ENCODE data around the gene COPRS.
"Not testable (repeated sequence)": the region's sequence is repeated elsewhere in the genome, so short reads cannot be mapped to it uniquely, and the experiment has no call there.

Gene COPRS

DNA sequence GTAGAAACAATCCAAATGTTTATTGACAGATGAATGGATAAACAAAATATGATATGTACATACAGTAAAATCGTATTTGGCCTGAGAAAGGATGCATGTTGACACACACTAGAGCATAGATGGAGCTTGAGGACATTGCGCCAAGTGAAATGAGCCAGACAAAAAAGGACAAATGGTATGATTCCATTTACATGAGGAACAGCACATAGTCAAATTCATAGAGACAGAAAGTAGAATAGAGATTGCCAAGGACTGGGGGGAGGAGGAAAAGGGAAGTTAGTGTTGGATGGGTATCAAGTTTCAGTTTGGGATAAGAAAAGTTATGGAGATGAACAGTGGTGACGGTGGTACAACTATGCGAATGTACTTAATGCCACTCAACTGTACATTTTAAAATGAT lies 47.9 kb downstream of the COPRS start:
- no peak for ATAC-seq
- TF ChIP-seq ISL1 (CRISPR knock-in tag; IDR thresholded peaks at IDR 0.05): no peak
- TF ChIP-seq ZNF70 (CRISPR knock-in tag; IDR thresholded peaks at IDR 0.05): no peak
- TF ChIP-seq BACH2 (CRISPR knock-in tag; IDR thresholded peaks at IDR 0.05; ENCODE audit: borderline replicate concordance): no peak
- no peak for TF ChIP-seq ZFP30 (CRISPR knock-in tag; IDR thresholded peaks at IDR 0.05)

DNA sequence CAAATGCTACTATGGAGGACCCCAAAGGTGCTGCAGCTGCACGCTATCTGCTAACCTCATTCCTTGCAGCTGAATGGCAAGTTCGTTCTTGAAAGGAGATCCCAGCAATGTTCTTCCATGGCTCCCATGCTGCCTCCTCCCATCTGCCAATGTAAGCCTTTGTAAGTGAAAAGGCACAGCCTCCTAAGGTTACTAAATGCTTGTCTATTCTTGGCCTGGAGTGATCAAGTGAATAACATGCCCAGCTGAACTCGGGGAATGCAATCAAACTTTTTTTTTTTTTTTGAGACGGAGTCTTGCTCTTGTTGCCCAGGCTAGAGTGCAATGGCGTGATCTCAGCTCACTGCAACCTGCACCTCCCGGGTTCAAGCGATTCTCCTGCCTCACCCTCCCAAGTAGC lies 49.2 kb downstream of the COPRS start:
- not testable (repeated sequence) for ATAC-seq

DNA sequence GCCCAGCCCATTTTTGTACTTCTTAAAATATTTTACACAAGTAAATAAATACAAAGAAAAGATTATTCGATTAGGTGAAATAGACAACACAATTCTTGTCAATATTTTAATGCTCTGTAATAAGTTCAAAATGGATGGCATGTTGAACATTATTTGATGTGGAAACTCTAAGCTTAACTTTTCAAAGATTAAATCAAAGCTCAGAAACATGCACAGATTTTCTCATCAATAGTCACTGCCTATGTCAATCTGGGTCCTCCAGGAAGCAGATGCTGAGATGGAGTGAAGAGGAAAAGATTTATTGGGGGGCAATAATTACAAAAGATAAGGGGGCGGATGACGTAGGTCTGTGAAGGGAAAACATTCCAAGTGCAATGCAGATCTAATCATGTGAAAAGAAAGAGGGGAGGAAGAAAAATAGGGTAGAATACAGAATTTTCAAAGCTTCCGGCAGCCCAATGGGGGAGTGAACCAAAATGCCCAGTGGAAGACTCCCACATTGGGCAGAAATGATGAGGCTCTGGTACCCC lies 50.5 kb downstream of the COPRS start:
- ATAC-seq: no peak
- no peak for TF ChIP-seq ZFP30 (CRISPR knock-in tag; IDR thresholded peaks at IDR 0.05)
- TF ChIP-seq, protein P1, sequence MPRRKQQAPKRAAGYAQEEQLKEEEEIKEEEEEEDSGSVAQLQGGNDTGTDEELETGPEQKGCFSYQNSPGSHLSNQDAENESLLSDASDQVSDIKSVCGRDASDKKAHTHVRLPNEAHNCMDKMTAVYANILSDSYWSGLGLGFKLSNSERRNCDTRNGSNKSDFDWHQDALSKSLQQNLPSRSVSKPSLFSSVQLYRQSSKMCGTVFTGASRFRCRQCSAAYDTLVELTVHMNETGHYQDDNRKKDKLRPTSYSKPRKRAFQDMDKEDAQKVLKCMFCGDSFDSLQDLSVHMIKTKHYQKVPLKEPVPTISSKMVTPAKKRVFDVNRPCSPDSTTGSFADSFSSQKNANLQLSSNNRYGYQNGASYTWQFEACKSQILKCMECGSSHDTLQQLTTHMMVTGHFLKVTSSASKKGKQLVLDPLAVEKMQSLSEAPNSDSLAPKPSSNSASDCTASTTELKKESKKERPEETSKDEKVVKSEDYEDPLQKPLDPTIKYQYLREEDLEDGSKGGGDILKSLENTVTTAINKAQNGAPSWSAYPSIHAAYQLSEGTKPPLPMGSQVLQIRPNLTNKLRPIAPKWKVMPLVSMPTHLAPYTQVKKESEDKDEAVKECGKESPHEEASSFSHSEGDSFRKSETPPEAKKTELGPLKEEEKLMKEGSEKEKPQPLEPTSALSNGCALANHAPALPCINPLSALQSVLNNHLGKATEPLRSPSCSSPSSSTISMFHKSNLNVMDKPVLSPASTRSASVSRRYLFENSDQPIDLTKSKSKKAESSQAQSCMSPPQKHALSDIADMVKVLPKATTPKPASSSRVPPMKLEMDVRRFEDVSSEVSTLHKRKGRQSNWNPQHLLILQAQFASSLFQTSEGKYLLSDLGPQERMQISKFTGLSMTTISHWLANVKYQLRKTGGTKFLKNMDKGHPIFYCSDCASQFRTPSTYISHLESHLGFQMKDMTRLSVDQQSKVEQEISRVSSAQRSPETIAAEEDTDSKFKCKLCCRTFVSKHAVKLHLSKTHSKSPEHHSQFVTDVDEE (CRISPR knock-in tag; IDR thresholded peaks at IDR 0.05): no peak
- TF ChIP-seq, protein P2, sequence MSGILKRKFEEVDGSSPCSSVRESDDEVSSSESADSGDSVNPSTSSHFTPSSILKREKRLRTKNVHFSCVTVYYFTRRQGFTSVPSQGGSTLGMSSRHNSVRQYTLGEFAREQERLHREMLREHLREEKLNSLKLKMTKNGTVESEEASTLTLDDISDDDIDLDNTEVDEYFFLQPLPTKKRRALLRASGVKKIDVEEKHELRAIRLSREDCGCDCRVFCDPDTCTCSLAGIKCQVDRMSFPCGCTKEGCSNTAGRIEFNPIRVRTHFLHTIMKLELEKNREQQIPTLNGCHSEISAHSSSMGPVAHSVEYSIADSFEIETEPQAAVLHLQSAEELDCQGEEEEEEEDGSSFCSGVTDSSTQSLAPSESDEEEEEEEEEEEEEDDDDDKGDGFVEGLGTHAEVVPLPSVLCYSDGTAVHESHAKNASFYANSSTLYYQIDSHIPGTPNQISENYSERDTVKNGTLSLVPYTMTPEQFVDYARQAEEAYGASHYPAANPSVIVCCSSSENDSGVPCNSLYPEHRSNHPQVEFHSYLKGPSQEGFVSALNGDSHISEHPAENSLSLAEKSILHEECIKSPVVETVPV (CRISPR knock-in tag; IDR thresholded peaks at IDR 0.05): no peak
- TF ChIP-seq ISL1 (CRISPR knock-in tag; IDR thresholded peaks at IDR 0.05): no peak
- TF ChIP-seq, protein P3, sequence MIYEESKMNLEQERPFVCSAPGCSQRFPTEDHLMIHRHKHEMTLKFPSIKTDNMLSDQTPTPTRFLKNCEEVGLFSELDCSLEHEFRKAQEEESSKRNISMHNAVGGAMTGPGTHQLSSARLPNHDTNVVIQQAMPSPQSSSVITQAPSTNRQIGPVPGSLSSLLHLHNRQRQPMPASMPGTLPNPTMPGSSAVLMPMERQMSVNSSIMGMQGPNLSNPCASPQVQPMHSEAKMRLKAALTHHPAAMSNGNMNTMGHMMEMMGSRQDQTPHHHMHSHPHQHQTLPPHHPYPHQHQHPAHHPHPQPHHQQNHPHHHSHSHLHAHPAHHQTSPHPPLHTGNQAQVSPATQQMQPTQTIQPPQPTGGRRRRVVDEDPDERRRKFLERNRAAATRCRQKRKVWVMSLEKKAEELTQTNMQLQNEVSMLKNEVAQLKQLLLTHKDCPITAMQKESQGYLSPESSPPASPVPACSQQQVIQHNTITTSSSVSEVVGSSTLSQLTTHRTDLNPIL (CRISPR knock-in tag; IDR thresholded peaks at IDR 0.05; ENCODE audit: low read depth): no peak

DNA sequence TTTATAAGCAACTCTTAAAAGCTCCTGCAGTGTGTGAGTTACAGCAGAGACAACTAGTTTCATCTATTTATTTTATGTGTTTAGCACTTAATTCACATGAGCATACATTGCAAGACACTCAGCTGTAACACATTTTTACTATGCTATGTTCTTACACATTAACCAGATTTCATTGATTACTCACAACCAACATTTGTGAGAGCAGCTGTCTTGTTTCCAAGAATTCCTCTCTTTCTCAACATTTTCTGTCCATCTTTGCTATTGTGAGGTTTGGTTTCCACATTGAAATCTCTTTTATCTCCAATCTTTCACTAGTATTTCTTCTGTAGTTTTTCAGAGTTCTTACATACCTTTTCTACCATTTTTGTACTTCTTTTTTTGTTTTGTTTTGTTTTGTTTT lies 51.2 kb downstream of the COPRS start:
- TF ChIP-seq ZFP3 (CRISPR knock-in tag; IDR thresholded peaks at IDR 0.05) (no peak), ARNTL (CRISPR knock-in tag; IDR thresholded peaks at IDR 0.05; ENCODE audit: borderline replicate concordance, low read depth) (no peak), ZNF8 (CRISPR knock-in tag; IDR thresholded peaks at IDR 0.05) (no peak), ISL1 (CRISPR knock-in tag; IDR thresholded peaks at IDR 0.05) (no peak)
- TF ChIP-seq, protein P3 (CRISPR knock-in tag; IDR thresholded peaks at IDR 0.05; ENCODE audit: low read depth): no peak
- no peak for ATAC-seq

DNA sequence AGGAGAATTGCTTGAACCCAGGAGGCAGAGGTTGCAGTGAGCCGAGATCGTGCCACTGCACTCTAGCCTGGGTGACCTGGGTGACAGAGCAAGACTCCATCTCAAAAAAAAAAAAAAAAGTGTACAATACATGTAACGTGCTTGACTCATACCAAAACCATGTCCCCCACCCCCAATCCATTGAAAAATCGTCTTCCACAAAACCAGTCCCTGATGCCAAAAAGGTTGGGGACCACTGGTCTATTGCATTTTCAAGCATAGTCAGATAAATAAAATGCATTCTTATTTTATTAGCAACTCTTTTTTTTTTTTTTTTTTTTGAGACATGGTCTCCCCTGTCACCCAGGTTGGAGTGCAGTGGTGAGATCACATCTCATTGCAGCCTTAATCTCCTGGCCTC lies 52.1 kb downstream of the COPRS start:
- no peak for ATAC-seq
- TF ChIP-seq, protein P1 (CRISPR knock-in tag; IDR thresholded peaks at IDR 0.05): no peak
- TF ChIP-seq BACH2 (CRISPR knock-in tag; IDR thresholded peaks at IDR 0.05; ENCODE audit: borderline replicate concordance) (no peak), ZNF8 (CRISPR knock-in tag; IDR thresholded peaks at IDR 0.05) (no peak), RARB (CRISPR knock-in tag; IDR thresholded peaks at IDR 0.05) (no peak), ESRRG (CRISPR knock-in tag; IDR thresholded peaks at IDR 0.05) (no peak), SNAI2 (CRISPR knock-in tag; IDR thresholded peaks at IDR 0.05) (no peak), ZNF70 (CRISPR knock-in tag; IDR thresholded peaks at IDR 0.05) (no peak), ZFP30 (CRISPR knock-in tag; IDR thresholded peaks at IDR 0.05) (no peak), TCF4 (CRISPR knock-in tag; IDR thresholded peaks at IDR 0.05; ENCODE audit: borderline replicate concordance) (no peak), ISL1 (CRISPR knock-in tag; IDR thresholded peaks at IDR 0.05) (no peak)
- TF ChIP-seq, protein P3 (CRISPR knock-in tag; IDR thresholded peaks at IDR 0.05; ENCODE audit: low read depth): no peak
- TF ChIP-seq, protein P4, sequence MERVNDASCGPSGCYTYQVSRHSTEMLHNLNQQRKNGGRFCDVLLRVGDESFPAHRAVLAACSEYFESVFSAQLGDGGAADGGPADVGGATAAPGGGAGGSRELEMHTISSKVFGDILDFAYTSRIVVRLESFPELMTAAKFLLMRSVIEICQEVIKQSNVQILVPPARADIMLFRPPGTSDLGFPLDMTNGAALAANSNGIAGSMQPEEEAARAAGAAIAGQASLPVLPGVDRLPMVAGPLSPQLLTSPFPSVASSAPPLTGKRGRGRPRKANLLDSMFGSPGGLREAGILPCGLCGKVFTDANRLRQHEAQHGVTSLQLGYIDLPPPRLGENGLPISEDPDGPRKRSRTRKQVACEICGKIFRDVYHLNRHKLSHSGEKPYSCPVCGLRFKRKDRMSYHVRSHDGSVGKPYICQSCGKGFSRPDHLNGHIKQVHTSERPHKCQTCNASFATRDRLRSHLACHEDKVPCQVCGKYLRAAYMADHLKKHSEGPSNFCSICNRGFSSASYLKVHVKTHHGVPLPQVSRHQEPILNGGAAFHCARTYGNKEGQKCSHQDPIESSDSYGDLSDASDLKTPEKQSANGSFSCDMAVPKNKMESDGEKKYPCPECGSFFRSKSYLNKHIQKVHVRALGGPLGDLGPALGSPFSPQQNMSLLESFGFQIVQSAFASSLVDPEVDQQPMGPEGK (CRISPR knock-in tag; IDR thresholded peaks at IDR 0.05; ENCODE audit: borderline replicate concordance): no peak
- TF ChIP-seq, protein P2 (CRISPR knock-in tag; IDR thresholded peaks at IDR 0.05): no peak
